SK-N-MC (cell line): ENCODE results near the gene LCN1.

ENCODE experiments used
- EZH2 ChIP-seq: fragments of 200-600 bp; sonication (generic); IDR thresholded peaks from one replicate; pipeline ENCODE4 v1.6.1; 2017; ENCODE audit warnings: antibody characterized with exemption
- FOXP2 ChIP-seq: optimal IDR thresholded peaks from 2 replicates; pipeline ENCODE3; 2011; ENCODE audit warnings: mild to moderate bottlenecking, moderate library complexity; ENCODE audit not compliant: insufficient read depth; ENCODE audit errors: extremely low read length, control extremely low read depth
- POLR2AphosphoS5 ChIP-seq: IDR thresholded peaks from 2 replicates; pipeline ENCODE4 v1.6.1; 2012; ENCODE audit warnings: mild to moderate bottlenecking, low read depth, low read length, borderline replicate concordance

- no peak for TF ChIP-seq EZH2
- TF ChIP-seq POLR2AphosphoS5 = no peak
- no peak for TF ChIP-seq FOXP2
Observed at GRCh38 chr9:135555910-135556309, 34.7 kb downstream of the LCN1 start.
